DOHH2 (cell line): Measurements from ENCODE around the gene TRIM61.

Experiments
- H3F3A ChIP-seq: fragments of 200-600 bp; sonication (generic), shearing (Covaris generic); 2 replicates; pipeline ENCODE4 v1.6.0; 2016; ENCODE audit warnings: antibody characterized with exemption, mild to moderate bottlenecking; ENCODE audit not compliant: control insufficient read depth, insufficient read depth
- H3K27ac ChIP-seq: fragments of 200-600 bp; sonication (generic); 2 replicates; pipeline ENCODE4 v1.5.1; 2014; ENCODE audit warnings: low read depth, mild to moderate bottlenecking, low read length, moderate library complexity
- H3K27me3 ChIP-seq: fragments of 200-600 bp; sonication (generic); 2 replicates; pipeline ENCODE4 v1.6.1; 2014; ENCODE audit warnings: mild to moderate bottlenecking, low read length, mixed read lengths; ENCODE audit not compliant: control insufficient read depth
- H3K36me3 ChIP-seq: fragments of 200-600 bp; sonication (generic); 2 replicates; pipeline ENCODE4 v1.6.1; 2014; ENCODE audit warnings: mild to moderate bottlenecking, low read length, moderate library complexity, mixed read lengths; ENCODE audit not compliant: control insufficient read depth
- H3K4me1 ChIP-seq: fragments of 200-600 bp; sonication (generic); 2 replicates; pipeline ENCODE4 v1.6.1; 2014; ENCODE audit warnings: mild to moderate bottlenecking, low read length, mixed read lengths; ENCODE audit not compliant: control insufficient read depth
- H3K4me2 ChIP-seq: fragments of 200-600 bp; sonication (generic); 2 replicates; pipeline ENCODE4 v1.6.0; 2014; ENCODE audit warnings: mild to moderate bottlenecking, low read length, moderate library complexity
- H3K4me3 ChIP-seq: fragments of 200-600 bp; sonication (generic); 2 replicates; pipeline ENCODE4 v1.5.1; 2014; ENCODE audit warnings: mild to moderate bottlenecking, low read length, mixed read lengths
- H3K79me2 ChIP-seq: fragments of 200-600 bp; sonication (generic); 2 replicates; pipeline ENCODE4 v1.6.1; 2014; ENCODE audit warnings: mild to moderate bottlenecking, low read length, mixed read lengths; ENCODE audit not compliant: control insufficient read depth
- H3K9me2 ChIP-seq: fragments of 200-600 bp; sonication (generic); replicated peaks from 2 replicates; pipeline ENCODE4 v1.6.1; 2014; ENCODE audit warnings: mild to moderate bottlenecking, low read length, mixed read lengths; ENCODE audit not compliant: control insufficient read depth
- H3K9me3 ChIP-seq: fragments of 200-600 bp; sonication (generic); 2 replicates; pipeline ENCODE4 v1.6.1; 2014; ENCODE audit warnings: antibody characterized with exemption, low read length, mixed read lengths; ENCODE audit not compliant: control insufficient read depth, insufficient read depth
- H4K20me1 ChIP-seq: fragments of 200-600 bp; sonication (generic); 2 replicates; pipeline ENCODE4 v1.6.0; 2014; ENCODE audit warnings: low read depth, mild to moderate bottlenecking, antibody characterized with exemption, low read length, moderate library complexity; ENCODE audit not compliant: control insufficient read depth, insufficient read depth
- EZH2phosphoT487 ChIP-seq: fragments of 200-600 bp; sonication (generic); IDR thresholded peaks from 2 replicates; pipeline ENCODE4 v1.6.1; 2017; ENCODE audit warnings: borderline replicate concordance, mild to moderate bottlenecking, antibody characterized with exemption, low read length, moderate library complexity, mixed read lengths
- TF ChIP-seq, protein P1 (sequence below): fragments of 200-600 bp; sonication (generic); IDR thresholded peaks from one replicate; pipeline ENCODE4 v1.5.1; 2014; ENCODE audit warnings: antibody characterized with exemption, mild to moderate bottlenecking, low read depth, low read length; ENCODE audit not compliant: poor library complexity, severe bottlenecking

TRIM61 gene

DNA sequence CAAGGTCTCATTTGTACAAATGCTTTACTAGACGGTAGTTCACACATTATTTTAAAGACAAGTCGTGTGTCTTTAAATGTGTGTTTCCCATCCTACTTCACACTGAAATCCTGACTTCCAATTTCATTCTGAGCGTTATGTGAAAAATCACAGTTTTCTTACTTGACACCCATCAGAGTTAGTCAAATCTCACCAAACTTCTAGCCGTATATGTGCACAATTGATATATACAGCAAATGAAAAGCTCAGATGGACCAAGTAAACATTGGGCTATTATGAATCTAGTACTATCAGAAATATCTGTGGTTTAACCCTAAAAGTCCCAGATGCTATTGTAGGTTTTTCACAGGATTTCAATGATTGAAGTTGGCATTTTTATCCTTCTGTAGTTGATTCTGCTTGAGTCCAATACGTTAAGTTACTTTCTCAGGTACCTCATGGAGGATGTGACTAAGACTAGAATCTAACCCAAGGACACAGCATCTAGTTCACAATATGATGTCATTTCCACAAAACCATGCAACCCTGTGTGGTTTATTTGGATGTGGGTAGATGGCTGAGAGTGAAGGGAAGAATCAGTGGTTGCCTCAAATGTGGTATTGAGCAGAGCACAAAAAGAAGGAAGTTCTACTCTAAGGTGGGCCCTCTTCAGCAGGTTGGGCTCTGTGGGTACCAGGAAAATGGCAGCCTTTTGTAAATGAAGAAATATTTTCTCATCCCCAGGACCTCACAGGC, 32.2 kb upstream of the TRIM61 start:
- Histone ChIP-seq H4K20me1 (no peaks in the 10 kb centered on the region), H3K27ac (no peak overlapping the region), H3F3A (no peaks in the 10 kb centered on the region), H3K27me3 (no peaks in the 10 kb centered on the region), H3K4me3 (no peak overlapping the region), H3K36me3 (no peaks in the 10 kb centered on the region), H3K9me2 (no peaks in the 10 kb centered on the region), H3K9me3 (no peaks in the 10 kb centered on the region), H3K4me2 (no peak overlapping the region), H3K4me1 (no peaks in the 10 kb centered on the region), H3K79me2 (no peaks in the 10 kb centered on the region)
- TF ChIP-seq, protein P1, sequence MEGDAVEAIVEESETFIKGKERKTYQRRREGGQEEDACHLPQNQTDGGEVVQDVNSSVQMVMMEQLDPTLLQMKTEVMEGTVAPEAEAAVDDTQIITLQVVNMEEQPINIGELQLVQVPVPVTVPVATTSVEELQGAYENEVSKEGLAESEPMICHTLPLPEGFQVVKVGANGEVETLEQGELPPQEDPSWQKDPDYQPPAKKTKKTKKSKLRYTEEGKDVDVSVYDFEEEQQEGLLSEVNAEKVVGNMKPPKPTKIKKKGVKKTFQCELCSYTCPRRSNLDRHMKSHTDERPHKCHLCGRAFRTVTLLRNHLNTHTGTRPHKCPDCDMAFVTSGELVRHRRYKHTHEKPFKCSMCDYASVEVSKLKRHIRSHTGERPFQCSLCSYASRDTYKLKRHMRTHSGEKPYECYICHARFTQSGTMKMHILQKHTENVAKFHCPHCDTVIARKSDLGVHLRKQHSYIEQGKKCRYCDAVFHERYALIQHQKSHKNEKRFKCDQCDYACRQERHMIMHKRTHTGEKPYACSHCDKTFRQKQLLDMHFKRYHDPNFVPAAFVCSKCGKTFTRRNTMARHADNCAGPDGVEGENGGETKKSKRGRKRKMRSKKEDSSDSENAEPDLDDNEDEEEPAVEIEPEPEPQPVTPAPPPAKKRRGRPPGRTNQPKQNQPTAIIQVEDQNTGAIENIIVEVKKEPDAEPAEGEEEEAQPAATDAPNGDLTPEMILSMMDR = no peak
- TF ChIP-seq EZH2phosphoT487 = no peak

DNA sequence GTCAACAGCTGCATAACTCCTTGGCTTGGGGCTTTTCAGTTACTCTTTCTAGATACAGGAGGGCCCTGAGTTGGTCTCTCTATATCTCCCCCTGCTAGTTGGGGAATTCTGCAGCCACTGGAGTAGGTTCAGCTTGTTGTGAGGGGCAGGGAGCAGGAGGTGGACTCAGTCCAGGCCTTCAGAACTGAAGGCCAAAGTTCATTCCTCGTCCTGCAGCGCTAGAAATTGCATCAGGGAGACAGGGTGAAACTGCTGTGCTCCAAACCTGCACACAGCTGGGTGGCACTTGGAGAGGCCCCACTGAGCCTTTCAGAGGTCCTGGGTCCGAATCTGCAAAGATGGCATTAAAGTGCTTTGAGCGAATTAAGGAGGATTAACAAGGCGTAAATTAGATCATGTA, 29.4 kb upstream of the TRIM61 start:
- H3F3A ChIP-seq = no peaks in the 10 kb centered on the region
- H3K27ac ChIP-seq = no peak overlapping the region
- H3K9me2 ChIP-seq = no peaks in the 10 kb centered on the region
- H3K27me3 ChIP-seq = no peaks in the 10 kb centered on the region; the same call in 1 of the 2 replicates
- no peak overlapping the region for H3K4me3 ChIP-seq
- no peaks in the 10 kb centered on the region for H3K9me3 ChIP-seq
- no peak overlapping the region for H3K4me2 ChIP-seq
- H3K79me2 ChIP-seq = no peaks in the 10 kb centered on the region
- no peaks in the 10 kb centered on the region for H3K36me3 ChIP-seq
- H4K20me1 ChIP-seq = no peaks in the 10 kb centered on the region
- TF ChIP-seq, protein P1 = no peak
- TF ChIP-seq EZH2phosphoT487 = no peak
- H3K4me1 ChIP-seq = no peaks in the 10 kb centered on the region

DNA sequence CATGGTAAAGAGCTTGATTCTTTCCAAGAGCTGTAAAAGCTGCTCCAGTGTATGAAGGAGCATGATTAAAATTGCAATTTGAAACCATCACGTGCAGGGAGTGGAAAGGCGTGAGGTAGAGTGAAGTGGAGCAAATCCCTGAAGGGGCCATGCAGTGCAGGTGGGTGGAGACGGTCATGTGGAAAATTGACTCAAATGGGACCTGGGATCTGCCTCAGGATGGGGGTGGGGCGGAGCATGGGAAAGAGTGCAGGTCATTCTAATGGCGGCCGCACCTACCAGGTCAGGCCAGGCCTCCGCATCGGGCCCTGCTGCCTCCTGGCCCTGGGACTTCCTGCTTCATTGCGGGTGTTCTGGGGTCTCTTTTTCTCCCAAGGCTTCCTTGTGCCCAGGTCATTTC, 29.0 kb upstream of the TRIM61 start:
- TF ChIP-seq EZH2phosphoT487 = no peak
- TF ChIP-seq, protein P1 = no peak
- Histone ChIP-seq H3K27me3 (no peaks in the 10 kb centered on the region; the same call in 1 of the 2 replicates), H4K20me1 (no peaks in the 10 kb centered on the region), H3K4me1 (no peaks in the 10 kb centered on the region), H3K9me3 (no peaks in the 10 kb centered on the region), H3K36me3 (no peaks in the 10 kb centered on the region), H3K4me2 (no peak overlapping the region), H3K27ac (no peak overlapping the region), H3F3A (no peaks in the 10 kb centered on the region), H3K79me2 (no peaks in the 10 kb centered on the region), H3K9me2 (no peaks in the 10 kb centered on the region), H3K4me3 (no peak overlapping the region)
